CD14-positive monocyte (primary cell): ENCODE data around the gene TMEM91. TPM values are rescaled to one million over a fixed set of nuclear protein-coding genes. Genes with fewer than 3 reads are reported as not detected.

Source experiments
- DNase-seq, 3 donors: peaks; one replicate each; pipeline ENCODE4 v3.0.0-alpha.2; 2011 to 2022
- H2AFZ ChIP-seq: 2 replicates; pipeline ENCODE4 v1.6.0; 2012; ENCODE audit warnings: mild to moderate bottlenecking, low read depth, low read length, inconsistent platforms; ENCODE audit not compliant: insufficient read depth, poor library complexity, severe bottlenecking
- H3K27ac ChIP-seq, 2 donors: 1 replicate in 1 of 2; 2 replicates in 1 of 2; pipeline ENCODE4 v1.5.1; 2012 to 2013; ENCODE audit warnings: low read length in 2 of 2, control low read depth in 1 of 2, inconsistent platforms in 1 of 2, low read depth in 1 of 2, mild to moderate bottlenecking in 1 of 2
- H3K27me3 ChIP-seq, 2 donors: one replicate each; pipeline versions ENCODE4 v1.6.0 to v1.6.1; 2011 to 2013; ENCODE audit warnings: low read length in 2 of 2; ENCODE audit not compliant: control insufficient read depth in 2 of 2, insufficient read depth in 2 of 2
- H3K36me3 ChIP-seq, 2 donors: replicated peaks in 1 of 2; 1 replicate in 1 of 2; 2 replicates in 1 of 2; pipeline versions ENCODE4 v1.5.1 to v1.6.1; 2012 to 2013; ENCODE audit warnings: low read length in 2 of 2, control low read depth in 1 of 2, inconsistent platforms in 1 of 2, mild to moderate bottlenecking in 1 of 2; ENCODE audit not compliant: insufficient read depth in 2 of 2, control insufficient read depth in 1 of 2
- H3K4me1 ChIP-seq, 2 donors: 1 replicate in 1 of 2; 2 replicates in 1 of 2; pipeline versions ENCODE4 v1.5.1 to v1.6.1; 2012 to 2013; ENCODE audit warnings: low read length in 2 of 2, control low read depth in 1 of 2, inconsistent platforms in 1 of 2, mild to moderate bottlenecking in 1 of 2, moderate library complexity in 1 of 2; ENCODE audit not compliant: insufficient read depth in 2 of 2, control insufficient read depth in 1 of 2
- H3K4me2 ChIP-seq: replicated peaks from 2 replicates; pipeline ENCODE3; 2012; ENCODE audit warnings: low read length, moderate library complexity, mild to moderate bottlenecking; ENCODE audit not compliant: poor library complexity, severe bottlenecking; ENCODE audit errors: extremely low read depth
- H3K4me3 ChIP-seq, 3 experiments: fragments of 200-600 bp in 1 of 3; sonication (generic) in 1 of 3; replicated peaks in 1 of 3; 1 replicate in 2 of 3; 2 replicates in 1 of 3; pipeline ENCODE4 v1.5.1; 2011 to 2013; ENCODE audit warnings: low read length in 3 of 3, mild to moderate bottlenecking in 3 of 3, control low read depth in 2 of 3, low read depth in 2 of 3, inconsistent platforms in 1 of 3, moderate library complexity in 1 of 3
- H3K79me2 ChIP-seq: 2 replicates; pipeline ENCODE4 v1.6.0; 2012; ENCODE audit warnings: mild to moderate bottlenecking, control low read depth, inconsistent platforms, low read length, moderate library complexity; ENCODE audit not compliant: insufficient read depth
- H3K9ac ChIP-seq: 2 replicates; pipeline ENCODE4 v1.6.0; 2017; ENCODE audit warnings: low read length, mild to moderate bottlenecking; ENCODE audit not compliant: insufficient read depth, poor library complexity, severe bottlenecking
- H3K9me3 ChIP-seq, 2 donors: replicated peaks in 1 of 2; 1 replicate in 1 of 2; 2 replicates in 1 of 2; pipeline versions ENCODE4 v1.5.1 to v1.6.1; 2012 to 2013; ENCODE audit warnings: low read length in 2 of 2, control low read depth in 1 of 2; ENCODE audit not compliant: control insufficient read depth in 1 of 2, insufficient read depth in 1 of 2
- H4K20me1 ChIP-seq: 2 replicates; pipeline ENCODE4 v1.6.0; 2012; ENCODE audit warnings: mild to moderate bottlenecking, low read length, control low read depth, moderate library complexity; ENCODE audit not compliant: insufficient read depth
- H3K27ac Mint-ChIP-seq, 7 donors: one replicate each; pipeline ENCODE4 v1.8.0; 2020; ENCODE audit warnings: mild to moderate bottlenecking in 7 of 7, mixed read lengths in 7 of 7, moderate library complexity in 6 of 7, inconsistent platforms in 2 of 7
- H3K27me3 Mint-ChIP-seq, 3 donors: one replicate each; pipeline ENCODE4 v1.8.0; 2021 to 2022; ENCODE audit warnings: low read depth in 3 of 3, mild to moderate bottlenecking in 3 of 3, mixed read lengths in 3 of 3, moderate library complexity in 3 of 3, inconsistent platforms in 1 of 3
- H3K36me3 Mint-ChIP-seq, 2 donors: one replicate each; pipeline ENCODE4 v1.8.0; 2020; ENCODE audit warnings: mixed read lengths in 2 of 2, inconsistent platforms in 1 of 2, mild to moderate bottlenecking in 1 of 2
- H3K4me1 Mint-ChIP-seq: one replicate; pipeline ENCODE4 v1.8.0; 2020; ENCODE audit warnings: mild to moderate bottlenecking, mixed read lengths
- H3K4me3 Mint-ChIP-seq, 2 donors: one replicate each; pipeline ENCODE4 v1.8.0; 2020; ENCODE audit warnings: mild to moderate bottlenecking in 2 of 2, mixed read lengths in 2 of 2, moderate library complexity in 1 of 2
- H3K9me3 Mint-ChIP-seq, 7 donors: one replicate each; pipeline ENCODE4 v1.8.0; 2020 to 2022; ENCODE audit warnings: mixed read lengths in 7 of 7, mild to moderate bottlenecking in 6 of 7, moderate library complexity in 6 of 7, inconsistent platforms in 2 of 7
- WGBS: methylation state at CpG from one replicate; pipeline ENCODE4 v1.1.5; 2013; ENCODE audit warnings: missing lambda C conversion rate; ENCODE audit not compliant: insufficient coverage; 5-methylcytosine and 5-hydroxymethylcytosine counted together
- intact Hi-C, 2 donors: fragments of 100-400 bp; cut with micrococcal nuclease; formaldehyde crosslinking; loops; one replicate each; pipeline versions ENCODE4 v1.15.0 to v1.15.1; 2023
- polyA plus RNA-seq, 3 donors: library from polyadenylated mRNA; depleted of rRNA in 1 of 3; unstranded in 2 of 3; stranded (reverse) in 1 of 3; fragments of 300-500 nt in 2 of 3; fragments of >200 nt in 1 of 3; fragmentation: Illumina TruSeq in 2 of 3; gene quantifications; 1 replicate in 2 of 3; 2 replicates in 1 of 3; pipeline ENCODE4 v1.2.3, GENCODE V29; 2012 to 2021
- TF ChIP-seq, protein P1 (sequence below): fragments of 200-600 bp; IDR thresholded peaks from one replicate; pipeline ENCODE4 v1.8.0; 2022; ENCODE audit warnings: antibody characterized with exemption, mild to moderate bottlenecking

TMEM91 gene
- polyA plus RNA-seq, 3 donors = 29.1 to 103 (median 34.9) TPM

DNA sequence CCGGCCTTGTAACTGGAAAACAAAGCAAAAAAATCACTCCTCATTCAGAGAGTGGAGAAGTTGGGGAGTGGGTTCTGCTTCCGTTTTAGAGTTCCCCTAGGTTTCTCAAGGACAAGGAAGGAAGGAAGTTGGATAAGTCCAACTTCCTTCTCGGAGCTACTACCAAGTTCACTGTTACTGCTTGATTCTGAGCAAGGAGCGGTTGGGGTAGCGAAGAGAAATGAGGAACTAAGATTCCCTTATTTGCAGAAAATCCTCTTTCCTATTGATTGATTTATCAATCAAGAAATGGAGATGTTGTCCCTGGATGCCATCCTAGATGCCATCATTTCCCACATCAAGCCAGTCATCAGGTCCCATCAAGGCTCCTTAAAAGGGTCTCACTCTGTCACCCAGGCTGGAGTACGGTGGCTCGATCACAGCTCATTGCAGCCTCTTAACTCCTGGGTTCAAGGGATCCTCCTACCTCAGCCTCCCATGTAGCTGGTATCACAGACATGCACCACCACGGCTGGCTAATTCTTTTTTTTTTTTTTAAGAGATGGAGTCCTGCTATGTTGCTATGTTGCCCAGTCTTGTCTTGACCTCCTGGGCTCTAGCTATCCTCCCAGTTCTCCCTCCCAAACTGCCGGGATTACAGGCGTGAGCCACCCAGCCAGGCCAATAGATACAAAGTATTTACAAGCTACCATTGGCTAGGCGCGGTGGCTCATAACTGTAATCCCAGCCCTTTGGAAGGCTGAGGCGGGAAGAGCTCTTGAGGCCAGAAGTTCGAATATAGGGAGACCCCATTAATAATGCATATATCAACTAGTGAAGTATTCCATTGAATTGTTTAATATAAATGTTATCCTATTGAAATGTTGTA, 11.6 kb upstream of the TMEM91 start:
- Histone ChIP-seq H3K36me3 (peaks cover 0 to 6% of the 10 kb centered on the region in 2 donors), H3K4me1 (peaks cover 62 to 71% of the 10 kb centered on the region in 2 donors), H3K9me3 (no peaks in the 10 kb centered on the region), H3K27me3 (no peaks in the 10 kb centered on the region), H4K20me1 (no peaks in the 10 kb centered on the region), H3K27ac (peak overlapping the region; percentile 97 to 99), H3K4me2 (peak overlapping the region; percentile 80), H3K79me2 (peaks cover 55% of the 10 kb centered on the region), H3K9ac (peak overlapping the region; percentile 88), H2AFZ (peak overlapping the region; percentile 52), H3K4me3 (peak overlapping the region; percentile 67 to 91 (median 91))
- Mint-ChIP-seq H3K27ac (peak overlapping the region; percentile 96 to 100 (median 99)), H3K27me3 (peaks cover 0 to 2% (median 0%) of the 10 kb centered on the region in 3 donors), H3K4me1 (peaks cover 52% of the 10 kb centered on the region), H3K4me3 (peak overlapping the region; percentile 88 to 95), H3K9me3 (peaks cover 0 to 2% (median 0%) of the 10 kb centered on the region in 7 donors), H3K36me3 (peaks cover 4 to 13% of the 10 kb centered on the region in 2 donors)
- peak; percentile 71 to 92 (median 85) for DNase-seq
- TF ChIP-seq, protein P1, sequence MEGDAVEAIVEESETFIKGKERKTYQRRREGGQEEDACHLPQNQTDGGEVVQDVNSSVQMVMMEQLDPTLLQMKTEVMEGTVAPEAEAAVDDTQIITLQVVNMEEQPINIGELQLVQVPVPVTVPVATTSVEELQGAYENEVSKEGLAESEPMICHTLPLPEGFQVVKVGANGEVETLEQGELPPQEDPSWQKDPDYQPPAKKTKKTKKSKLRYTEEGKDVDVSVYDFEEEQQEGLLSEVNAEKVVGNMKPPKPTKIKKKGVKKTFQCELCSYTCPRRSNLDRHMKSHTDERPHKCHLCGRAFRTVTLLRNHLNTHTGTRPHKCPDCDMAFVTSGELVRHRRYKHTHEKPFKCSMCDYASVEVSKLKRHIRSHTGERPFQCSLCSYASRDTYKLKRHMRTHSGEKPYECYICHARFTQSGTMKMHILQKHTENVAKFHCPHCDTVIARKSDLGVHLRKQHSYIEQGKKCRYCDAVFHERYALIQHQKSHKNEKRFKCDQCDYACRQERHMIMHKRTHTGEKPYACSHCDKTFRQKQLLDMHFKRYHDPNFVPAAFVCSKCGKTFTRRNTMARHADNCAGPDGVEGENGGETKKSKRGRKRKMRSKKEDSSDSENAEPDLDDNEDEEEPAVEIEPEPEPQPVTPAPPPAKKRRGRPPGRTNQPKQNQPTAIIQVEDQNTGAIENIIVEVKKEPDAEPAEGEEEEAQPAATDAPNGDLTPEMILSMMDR = no peak
- intact Hi-C loops = loop anchor here (1.0 to 5.0 kb wide), 3 partner anchors 33 to 37 kb away; partner anchors contain the start of genes BCKDHA (in 2 of the 2) and EXOSC5 (in 2 of the 2)
- 100% methylated on average over 1 of the region's 14 CpGs for WGBS

DNA sequence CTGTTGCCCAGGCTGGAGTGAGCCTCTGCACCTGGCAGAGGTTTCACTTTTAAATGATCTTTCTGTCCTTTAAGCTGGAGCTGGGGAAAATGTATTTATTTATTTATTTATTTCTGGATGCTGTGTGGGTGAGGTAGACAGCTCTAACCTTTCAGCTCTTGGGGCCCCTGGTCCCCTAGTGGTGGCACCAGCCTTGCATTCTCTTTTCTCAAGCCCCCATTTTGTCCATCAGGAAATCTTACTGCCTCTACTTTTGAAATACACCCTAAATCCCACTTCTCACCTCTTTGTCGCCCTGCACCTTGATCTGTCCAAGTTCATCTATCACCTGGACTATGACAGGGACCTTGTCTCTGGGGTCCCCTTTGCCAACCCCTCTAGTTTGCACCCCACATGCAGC, 10.2 kb upstream of the TMEM91 start:
- Histone ChIP-seq H4K20me1 (no peaks in the 10 kb centered on the region), H3K27ac (peak overlapping the region; percentile 83 to 99), H3K4me1 (peaks cover 64 to 71% of the 10 kb centered on the region in 2 donors), H3K27me3 (no peaks in the 10 kb centered on the region), H2AFZ (no peak overlapping the region), H3K4me3 (no peak overlapping the region), H3K9ac (no peak overlapping the region), H3K4me2 (no peak overlapping the region), H3K9me3 (no peaks in the 10 kb centered on the region), H3K36me3 (peaks cover 0 to 2% of the 10 kb centered on the region in 2 donors), H3K79me2 (peaks cover 53% of the 10 kb centered on the region)
- H3K4me3 Mint-ChIP-seq = peak overlapping the region in 1 of 2 donors; percentile 48
- intact Hi-C loops = no loop called here
- H3K4me1 Mint-ChIP-seq = peaks cover 52% of the 10 kb centered on the region
- TF ChIP-seq, protein P1 = no peak
- peak in 1 of 3 donors; percentile 27 for DNase-seq
- peaks cover 0 to 2% (median 0%) of the 10 kb centered on the region in 3 donors for H3K27me3 Mint-ChIP-seq
- peaks cover 0 to 5% of the 10 kb centered on the region in 2 donors for H3K36me3 Mint-ChIP-seq
- peak overlapping the region in 6 of 7 donors; percentile 33 to 83 (median 51) for H3K27ac Mint-ChIP-seq
- H3K9me3 Mint-ChIP-seq = peaks cover 0 to 2% (median 0%) of the 10 kb centered on the region in 7 donors
- WGBS = 92% methylated on average over 1 of the region's 1 CpG
